ENCODE measurements around the gene ARHGAP18. TPM values are rescaled to one million over a fixed set of nuclear protein-coding genes. Genes with fewer than 3 reads are reported as not detected.

The ARHGAP18 gene
- polyA plus RNA-seq, 1 of the 3 experiments (the other 2 are of a cell fraction): 25.0 TPM

DNA sequence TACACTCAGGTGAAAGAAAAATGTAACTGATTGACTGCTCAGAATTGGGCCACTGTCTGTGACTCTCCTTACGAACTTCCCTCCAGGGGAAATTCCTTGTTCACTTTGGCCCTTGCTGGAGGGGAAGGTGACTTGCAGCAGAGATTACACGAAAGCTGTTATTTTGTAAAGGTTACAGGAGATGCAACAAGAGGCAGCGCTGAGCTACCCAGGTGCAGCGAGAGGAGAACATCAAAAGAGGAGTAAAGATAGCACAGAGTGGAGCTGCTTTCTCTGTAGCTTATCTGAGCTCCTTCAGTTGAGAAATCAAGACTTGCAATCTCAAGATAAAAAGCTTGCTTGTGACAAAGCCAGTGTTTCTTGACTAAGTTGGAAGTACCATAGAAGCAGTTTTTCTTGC is 144.6 kb downstream of the ARHGAP18 start:
- no peak for DNase-seq
- H3K27me3 ChIP-seq (ENCODE audit: insufficient read depth): no peaks in the 10 kb centered on the region
- peaks cover 0 to 38% of the 10 kb centered on the region in 2 experiments for H3K36me3 ChIP-seq (replicated peaks in 1 of 2; ENCODE audit: control insufficient read depth in 1 of 2, insufficient read depth in 2 of 2, low read length in 1 of 2)
- H3K9me2 ChIP-seq: no peaks in the 10 kb centered on the region
- H2AFZ ChIP-seq (ENCODE audit: low read depth): no peak overlapping the region
- no peaks in the 10 kb centered on the region for H4K20me1 ChIP-seq (ENCODE audit: insufficient read depth)
- H3K9ac ChIP-seq: no peak overlapping the region
- TF ChIP-seq MEF2A (IDR thresholded peaks at IDR 0.05; ENCODE audit: borderline replicate concordance, low read depth) (no peak), RFX5 (IDR thresholded peaks at IDR 0.05; ENCODE audit: low read length) (no peak), RCOR1 (IDR thresholded peaks at IDR 0.05; ENCODE audit: low read length) (no peak), FOXM1 (IDR thresholded peaks at IDR 0.05; ENCODE audit: low read depth) (no peak), RXRA (IDR thresholded peaks at IDR 0.05; ENCODE audit: borderline replicate concordance, low read depth) (no peak), YY1 (IDR thresholded peaks at IDR 0.05; ENCODE audit: low read depth) (no peak), ELF1 (IDR thresholded peaks at IDR 0.05) (no peak), SMC3 (IDR thresholded peaks at IDR 0.05; ENCODE audit: low read depth, low read length) (no peak), GATA2 (CRISPR knock-in tag; IDR thresholded peaks at IDR 0.05) (no peak), JUND (IDR thresholded peaks at IDR 0.05) (no peak), TAF1 (IDR thresholded peaks at IDR 0.05; ENCODE audit: borderline replicate concordance, low read depth, low read length) (no peak), PBX3 (IDR thresholded peaks at IDR 0.05) (no peak)
- TF ChIP-seq, protein P1, sequence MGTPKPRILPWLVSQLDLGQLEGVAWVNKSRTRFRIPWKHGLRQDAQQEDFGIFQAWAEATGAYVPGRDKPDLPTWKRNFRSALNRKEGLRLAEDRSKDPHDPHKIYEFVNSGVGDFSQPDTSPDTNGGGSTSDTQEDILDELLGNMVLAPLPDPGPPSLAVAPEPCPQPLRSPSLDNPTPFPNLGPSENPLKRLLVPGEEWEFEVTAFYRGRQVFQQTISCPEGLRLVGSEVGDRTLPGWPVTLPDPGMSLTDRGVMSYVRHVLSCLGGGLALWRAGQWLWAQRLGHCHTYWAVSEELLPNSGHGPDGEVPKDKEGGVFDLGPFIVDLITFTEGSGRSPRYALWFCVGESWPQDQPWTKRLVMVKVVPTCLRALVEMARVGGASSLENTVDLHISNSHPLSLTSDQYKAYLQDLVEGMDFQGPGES (IDR thresholded peaks at IDR 0.05; ENCODE audit: low read depth, low read length): no peak
- TF ChIP-seq, protein P2, sequence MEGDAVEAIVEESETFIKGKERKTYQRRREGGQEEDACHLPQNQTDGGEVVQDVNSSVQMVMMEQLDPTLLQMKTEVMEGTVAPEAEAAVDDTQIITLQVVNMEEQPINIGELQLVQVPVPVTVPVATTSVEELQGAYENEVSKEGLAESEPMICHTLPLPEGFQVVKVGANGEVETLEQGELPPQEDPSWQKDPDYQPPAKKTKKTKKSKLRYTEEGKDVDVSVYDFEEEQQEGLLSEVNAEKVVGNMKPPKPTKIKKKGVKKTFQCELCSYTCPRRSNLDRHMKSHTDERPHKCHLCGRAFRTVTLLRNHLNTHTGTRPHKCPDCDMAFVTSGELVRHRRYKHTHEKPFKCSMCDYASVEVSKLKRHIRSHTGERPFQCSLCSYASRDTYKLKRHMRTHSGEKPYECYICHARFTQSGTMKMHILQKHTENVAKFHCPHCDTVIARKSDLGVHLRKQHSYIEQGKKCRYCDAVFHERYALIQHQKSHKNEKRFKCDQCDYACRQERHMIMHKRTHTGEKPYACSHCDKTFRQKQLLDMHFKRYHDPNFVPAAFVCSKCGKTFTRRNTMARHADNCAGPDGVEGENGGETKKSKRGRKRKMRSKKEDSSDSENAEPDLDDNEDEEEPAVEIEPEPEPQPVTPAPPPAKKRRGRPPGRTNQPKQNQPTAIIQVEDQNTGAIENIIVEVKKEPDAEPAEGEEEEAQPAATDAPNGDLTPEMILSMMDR (IDR thresholded peaks at IDR 0.05): no peak
- TF ChIP-seq, protein P3, sequence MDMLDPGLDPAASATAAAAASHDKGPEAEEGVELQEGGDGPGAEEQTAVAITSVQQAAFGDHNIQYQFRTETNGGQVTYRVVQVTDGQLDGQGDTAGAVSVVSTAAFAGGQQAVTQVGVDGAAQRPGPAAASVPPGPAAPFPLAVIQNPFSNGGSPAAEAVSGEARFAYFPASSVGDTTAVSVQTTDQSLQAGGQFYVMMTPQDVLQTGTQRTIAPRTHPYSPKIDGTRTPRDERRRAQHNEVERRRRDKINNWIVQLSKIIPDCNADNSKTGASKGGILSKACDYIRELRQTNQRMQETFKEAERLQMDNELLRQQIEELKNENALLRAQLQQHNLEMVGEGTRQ (IDR thresholded peaks at IDR 0.05; ENCODE audit: borderline replicate concordance, low read depth, low read length): no peak
- no peaks in the 10 kb centered on the region for H3K4me1 ChIP-seq (ENCODE audit: control insufficient read depth in 1 of 2, insufficient read depth in 2 of 2, low read depth in 1 of 2, low read length in 1 of 2)
- 89% methylated on average over 4 of the region's 4 CpGs for WGBS (ENCODE audit: low lambda C conversion rate)
- no peak overlapping the region for H3K4me2 ChIP-seq
- no peaks in the 10 kb centered on the region for H3K79me2 ChIP-seq (ENCODE audit: insufficient read depth)
- peaks cover 62% of the 10 kb centered on the region for H3F3A ChIP-seq (replicated peaks; ENCODE audit: insufficient read depth)
- no peak overlapping the region for H3K4me3 ChIP-seq (ENCODE audit: low read depth in 2 of 2, low read length in 1 of 2)
- ChIA-PET CTCF (no interaction called here), POLR2A (no interaction called here)
- no peaks in the 10 kb centered on the region for H3K9me3 ChIP-seq
- 0 out of 4 replicates have a peak overlapping the region, but pooled peaks of 1 of the 2 experiments have one; percentile 14 for H3K27ac ChIP-seq (ENCODE audit: low read depth in 2 of 2, low read length in 1 of 2)

All from SK-N-SH (cell line).